Adrenal gland (tissue), 5 donors: ENCODE measurements around the gene ATOH7.

Source experiments
- POLR2A ChIP-seq, 2 donors: fragments of 450-650 bp; IDR thresholded peaks; one replicate each; pipeline ENCODE4 v1.6.1; 2017; ENCODE audit warnings: antibody characterized with exemption in 2 of 2, mild to moderate bottlenecking in 2 of 2, moderate library complexity in 1 of 2
- TF ChIP-seq, protein P1 (sequence below), 6 experiments: fragments of 450-650 bp in 4 of 6; fragments of 200-600 bp in 2 of 6; sonication (generic) in 1 of 6; IDR thresholded peaks; 1 replicate in 5 of 6; 2 replicates in 1 of 6; pipeline versions ENCODE4 v1.5.1 to v1.8.0; 2016 to 2021; ENCODE audit warnings: antibody characterized with exemption in 6 of 6, mild to moderate bottlenecking in 2 of 6, moderate library complexity in 1 of 6
- donor health status: DM: no; HTN: no; CAD: no.

DNA sequence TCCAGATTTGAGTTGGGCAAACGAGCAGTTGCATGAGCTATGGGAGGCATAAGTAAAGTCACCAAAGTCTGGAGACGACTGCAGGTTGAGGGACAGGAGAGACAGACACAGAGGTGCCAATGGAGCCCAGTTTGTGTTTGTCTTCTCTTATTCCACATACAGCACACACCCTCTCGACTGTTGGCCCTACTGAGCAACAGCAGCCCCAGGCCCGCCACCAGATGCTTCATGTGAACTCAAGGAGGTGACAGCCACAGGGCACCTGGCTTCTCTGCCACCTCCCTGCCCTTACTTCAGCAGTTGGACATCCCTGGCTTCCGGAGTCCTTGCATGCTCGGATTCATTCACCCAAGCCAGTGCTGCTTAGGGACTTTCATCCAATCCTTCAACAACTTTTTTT, 6.5 kb upstream of the ATOH7 start:
- TF ChIP-seq POLR2A (IDR thresholded peaks at IDR 0.05): no peak
- TF ChIP-seq, protein P1, sequence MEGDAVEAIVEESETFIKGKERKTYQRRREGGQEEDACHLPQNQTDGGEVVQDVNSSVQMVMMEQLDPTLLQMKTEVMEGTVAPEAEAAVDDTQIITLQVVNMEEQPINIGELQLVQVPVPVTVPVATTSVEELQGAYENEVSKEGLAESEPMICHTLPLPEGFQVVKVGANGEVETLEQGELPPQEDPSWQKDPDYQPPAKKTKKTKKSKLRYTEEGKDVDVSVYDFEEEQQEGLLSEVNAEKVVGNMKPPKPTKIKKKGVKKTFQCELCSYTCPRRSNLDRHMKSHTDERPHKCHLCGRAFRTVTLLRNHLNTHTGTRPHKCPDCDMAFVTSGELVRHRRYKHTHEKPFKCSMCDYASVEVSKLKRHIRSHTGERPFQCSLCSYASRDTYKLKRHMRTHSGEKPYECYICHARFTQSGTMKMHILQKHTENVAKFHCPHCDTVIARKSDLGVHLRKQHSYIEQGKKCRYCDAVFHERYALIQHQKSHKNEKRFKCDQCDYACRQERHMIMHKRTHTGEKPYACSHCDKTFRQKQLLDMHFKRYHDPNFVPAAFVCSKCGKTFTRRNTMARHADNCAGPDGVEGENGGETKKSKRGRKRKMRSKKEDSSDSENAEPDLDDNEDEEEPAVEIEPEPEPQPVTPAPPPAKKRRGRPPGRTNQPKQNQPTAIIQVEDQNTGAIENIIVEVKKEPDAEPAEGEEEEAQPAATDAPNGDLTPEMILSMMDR (IDR thresholded peaks at IDR 0.05): no peak
